HG03442 (cell line): Measurements from ENCODE around the gene PHAF1.

Experiments used
- ATAC-seq: cut with Tn5 transposase; IDR thresholded peaks from one replicate; pipeline ENCODE4 v1.9.1; 2021; ENCODE audit warnings: mild to moderate bottlenecking, moderate library complexity; ENCODE audit not compliant: unreplicated experiment

Gene PHAF1

DNA sequence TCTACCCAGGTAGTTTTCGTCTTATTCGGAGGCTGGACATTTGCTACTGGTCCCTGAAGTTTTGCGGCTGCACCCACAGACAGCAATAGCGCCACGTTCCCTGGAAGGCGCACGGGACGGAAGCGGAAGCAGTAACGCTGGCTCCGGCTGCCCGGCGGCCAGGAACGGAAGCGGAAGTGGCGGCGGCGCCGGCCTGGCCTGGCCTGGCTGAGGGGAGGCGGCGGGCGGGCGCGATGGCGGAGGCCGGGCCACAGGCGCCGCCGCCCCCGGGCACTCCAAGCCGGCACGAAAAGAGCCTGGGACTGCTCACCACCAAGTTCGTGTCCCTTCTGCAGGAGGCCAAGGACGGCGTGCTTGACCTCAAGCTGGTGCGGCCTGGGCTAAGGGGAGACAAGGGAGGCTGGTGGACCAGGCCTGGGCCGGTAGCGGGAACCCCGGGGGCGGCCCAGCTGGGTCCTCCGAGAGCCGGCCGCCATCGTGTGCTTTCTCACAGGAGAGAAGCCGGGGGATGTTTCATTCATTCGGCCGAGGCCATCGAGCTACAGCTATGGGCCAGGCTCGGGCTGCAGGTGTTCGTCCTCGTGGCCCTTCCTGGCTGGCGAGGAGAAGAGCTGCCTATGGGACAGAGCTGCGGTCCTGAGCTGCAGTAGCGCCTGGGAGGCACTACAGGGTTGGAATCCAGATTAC lies 82.4 kb downstream of the PHAF1 start, which contains the start of gene E2F4:
Gene E2F4, plus strand, starts transcription at position 161 of the 687 bp plus-strand sequence. Its CDS starts 73 bp downstream, at position 234.
- ATAC-seq, result peak; percentile 87

GRCh38 chr16:67192781-67193361 lies 83.1 kb downstream of the PHAF1 start:
- no peak for ATAC-seq

DNA sequence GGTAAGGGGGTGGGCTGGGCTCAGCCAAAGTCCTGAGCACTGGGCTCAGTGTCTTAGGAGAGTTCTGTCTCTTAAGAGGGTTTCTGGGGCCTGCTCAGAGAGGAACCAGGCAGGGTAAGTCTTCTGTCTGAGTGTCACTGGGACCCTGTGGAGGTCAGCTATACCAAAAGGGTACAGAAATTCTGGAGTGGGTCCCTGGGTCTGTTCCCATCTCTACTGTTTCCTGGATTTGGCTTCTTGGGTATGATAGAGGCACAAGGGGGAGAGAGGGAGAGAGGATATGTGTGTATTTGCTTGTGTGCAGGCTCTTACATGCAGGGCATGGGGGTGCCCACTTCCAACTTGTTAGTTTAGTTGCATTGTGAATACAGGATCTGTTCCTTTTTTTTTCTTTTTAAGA lies 83.8 kb downstream of the PHAF1 start:
- no peak for ATAC-seq

- no peak for ATAC-seq
Measured at GRCh38 chr16:67194260-67194659, 84.5 kb downstream of the PHAF1 start.

DNA sequence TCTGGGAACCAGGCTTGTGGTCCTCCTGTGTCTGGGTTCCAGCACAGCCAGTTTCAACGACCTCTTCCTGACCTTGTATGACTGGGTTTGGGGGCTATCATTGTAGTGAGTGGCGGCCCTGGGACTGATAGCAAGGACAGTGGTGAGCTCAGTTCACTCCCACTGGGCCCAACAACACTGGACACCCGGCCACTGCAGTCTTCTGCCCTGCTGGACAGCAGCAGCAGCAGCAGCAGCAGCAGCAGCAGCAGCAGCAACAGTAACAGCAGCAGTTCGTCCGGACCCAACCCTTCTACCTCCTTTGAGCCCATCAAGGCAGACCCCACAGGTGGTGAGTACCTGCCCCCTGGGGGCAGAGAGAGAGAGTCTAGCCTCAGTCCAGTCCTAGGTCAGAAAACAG lies 85.9 kb downstream of the PHAF1 start:
- ATAC-seq, result no peak

DNA sequence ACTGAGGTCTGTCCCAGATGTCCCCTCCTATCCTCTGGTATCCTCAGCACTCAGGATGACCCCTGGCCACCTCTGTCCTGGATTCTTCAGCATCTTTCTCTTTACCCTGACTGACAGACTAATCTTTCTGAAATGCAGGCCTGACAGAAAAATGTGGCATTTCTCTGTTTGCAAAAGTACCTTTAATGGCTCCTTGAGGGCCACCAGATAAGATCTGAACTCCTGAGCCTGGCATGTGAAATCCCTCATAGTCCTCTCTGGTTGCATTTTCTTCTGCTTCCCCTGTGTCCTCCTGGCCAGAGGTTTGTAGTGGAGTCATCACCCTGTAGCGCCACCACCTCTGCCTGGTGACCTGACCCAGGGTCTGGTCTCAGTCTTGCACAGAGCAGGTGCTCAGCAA lies 87.1 kb downstream of the PHAF1 start:
- ATAC-seq, result no peak

GRCh38 chr16:67197704-67198103 lies 88.0 kb downstream of the PHAF1 start:
- no peak for ATAC-seq
